K562 (cell line): Measurements from ENCODE around the gene CENPQ. TPM values are rescaled to one million over a fixed set of nuclear protein-coding genes. Genes with fewer than 3 reads are reported as not detected.
A peak's percentile ranks its signal among the peaks of the same experiment; 100 is the strongest.

ENCODE experiments used
- ARID3B ChIP-seq: fragments of 250-450 bp; sonication (Bioruptor Pico); IDR thresholded peaks from 2 replicates; pipeline ENCODE4 v1.4.0; 2020; ENCODE audit warnings: borderline replicate concordance
- ASH1L ChIP-seq: fragments of 450-650 bp; IDR thresholded peaks from 2 replicates; pipeline ENCODE4 v1.6.1; 2018; ENCODE audit warnings: borderline replicate concordance, mild to moderate bottlenecking, low read depth; ENCODE audit not compliant: partially characterized antibody
- CGGBP1 ChIP-seq: fragments of 250-450 bp; sonication (Bioruptor Pico); IDR thresholded peaks from 2 replicates; pipeline ENCODE4 v1.9.0; 2021; ENCODE audit warnings: mild to moderate bottlenecking
- CTCFL ChIP-seq: IDR thresholded peaks from 2 replicates; pipeline ENCODE4 v1.6.1; 2011; ENCODE audit warnings: borderline replicate concordance, low read depth, mild to moderate bottlenecking, moderate library complexity, low read length; ENCODE audit not compliant: insufficient read depth, poor library complexity, severe bottlenecking
- ESRRB ChIP-seq: fragments of 250-450 bp; sonication (Bioruptor Pico); IDR thresholded peaks from 2 replicates; pipeline ENCODE4 v1.5.0; 2020; ENCODE audit warnings: mild to moderate bottlenecking, moderate library complexity, borderline replicate concordance
- HSF4 ChIP-seq: fragments of 250-450 bp; sonication (Bioruptor Pico); IDR thresholded peaks from 2 replicates; pipeline ENCODE4 v2.1.2; 2022; ENCODE audit warnings: mild to moderate bottlenecking, moderate library complexity, borderline replicate concordance
- JUNB ChIP-seq: fragments of 450-650 bp; formaldehyde crosslinking; conservative IDR thresholded peaks from 2 replicates; pipeline ENCODE4 v1.4.0; 2020; ENCODE audit warnings: mild to moderate bottlenecking
- KDM4B ChIP-seq, 2 experiments: fragments of 450-650 bp in 1 of 2; sonication (generic) in 1 of 2; IDR thresholded peaks; 2 replicates each; pipeline ENCODE4 v1.6.1; 2016 to 2017; ENCODE audit warnings: borderline replicate concordance in 2 of 2, antibody characterized with exemption in 1 of 2, low read depth in 1 of 2, mild to moderate bottlenecking in 1 of 2
- MBD1 ChIP-seq: fragments of 250-450 bp; sonication (Bioruptor Pico); IDR thresholded peaks from 2 replicates; pipeline ENCODE4 v1.8.0; 2022; ENCODE audit warnings: inconsistent platforms
- NELFE ChIP-seq: IDR thresholded peaks from 2 replicates; pipeline ENCODE4 v1.6.1; 2011; ENCODE audit warnings: mild to moderate bottlenecking; ENCODE audit not compliant: insufficient read depth, insufficient read length
- NONO ChIP-seq, 2 experiments: fragments of 200-400 bp in 1 of 2; fragments of 450-650 bp in 1 of 2; formaldehyde crosslinking in 1 of 2; IDR thresholded peaks; 2 replicates each; pipeline ENCODE4 v1.6.1; 2017; ENCODE audit warnings: low read depth in 2 of 2, mild to moderate bottlenecking in 2 of 2, moderate library complexity in 2 of 2, low read length in 1 of 2
- PTBP1 ChIP-seq: fragments of 200-400 bp; formaldehyde crosslinking; IDR thresholded peaks from 2 replicates; pipeline ENCODE4 v1.6.1; 2017; ENCODE audit warnings: low read depth, low read length
- RFX7 ChIP-seq: fragments of 250-450 bp; sonication (Bioruptor Pico); IDR thresholded peaks from 2 replicates; pipeline ENCODE4 v1.5.1; 2021; ENCODE audit warnings: mild to moderate bottlenecking
- SMC3 ChIP-seq: conservative IDR thresholded peaks from 2 replicates; pipeline ENCODE4 v1.6.1; 2011; ENCODE audit warnings: low read depth, low read length, improper control_type of control experiment; ENCODE audit not compliant: insufficient read depth
- SRSF3 ChIP-seq: fragments of 200-400 bp; formaldehyde crosslinking; IDR thresholded peaks from 2 replicates; pipeline ENCODE4 v1.6.1; 2016; ENCODE audit warnings: mild to moderate bottlenecking, low read length, moderate library complexity; ENCODE audit not compliant: insufficient read depth
- TRIM28 ChIP-seq: fragments of 450-650 bp; IDR thresholded peaks from 2 replicates; pipeline ENCODE4 v1.6.1; 2017
- XRCC5 ChIP-seq: fragments of 200-400 bp; formaldehyde crosslinking; IDR thresholded peaks from 2 replicates; pipeline ENCODE4 v1.6.1; 2017; ENCODE audit warnings: low read depth, mild to moderate bottlenecking, low read length
- YBX1 ChIP-seq: fragments of 450-650 bp; IDR thresholded peaks from 2 replicates; pipeline ENCODE4 v1.7.1; 2016; ENCODE audit warnings: mild to moderate bottlenecking
- ZBTB17 ChIP-seq: fragments of 450-650 bp; formaldehyde crosslinking; IDR thresholded peaks from 2 replicates; pipeline ENCODE4 v1.4.0; 2020; ENCODE audit warnings: mild to moderate bottlenecking
- ZKSCAN3 ChIP-seq: fragments of 250-450 bp; sonication (Bioruptor Pico); IDR thresholded peaks from 2 replicates; pipeline ENCODE4 v1.4.0; 2020
- ZNF253 ChIP-seq: fragments of 250-450 bp; sonication (Bioruptor Pico); conservative IDR thresholded peaks from 2 replicates; pipeline ENCODE4 v1.6.1; 2021; ENCODE audit warnings: mild to moderate bottlenecking
- ZNF695 ChIP-seq: fragments of 450-650 bp; formaldehyde crosslinking; IDR thresholded peaks from 2 replicates; pipeline ENCODE4 v1.4.0; 2020; ENCODE audit warnings: mild to moderate bottlenecking, moderate library complexity
- polyA plus RNA-seq, 8 experiments: library from polyadenylated mRNA; depleted of rRNA in 4 of 8; stranded (reverse) in 5 of 8; unstranded in 3 of 8; fragments of >200 nt; fragmentation: Nextera tagmentation in 2 of 8; fragmentation: Illumina TruSeq in 1 of 8; extraction: Ambion mirVana in 2 of 8; extraction: Trizol in 1 of 8; gene quantifications; 2 replicates each; pipeline versions ENCODE4 v1.2.1 to v1.2.3, GENCODE V29; 2011 to 2014; ENCODE audit warnings: inconsistent platforms in 1 of 8, missing spikeins in 1 of 8
- total RNA-seq, 7 experiments: library from RNA; depleted of rRNA in 6 of 7; stranded (reverse); fragments of >200 nt in 6 of 7; fragmentation: Illumina TruSeq in 2 of 7; extraction: Trizol in 2 of 7; gene quantifications; 2 replicates each; pipeline versions ENCODE4 v1.2.1 to v1.2.3, GENCODE V29; 2011 to 2021; ENCODE audit warnings: low replicate concordance in 1 of 7

Gene CENPQ
- total and polyA plus RNA-seq, 9 of the 15 experiments (the other 6 are each of a cell fraction or from before 2014, with no cell fraction given) = 12.7 to 48.3 (median 26.4) TPM

GRCh38 chr6:49462927-49463611 is at the start of gene CENPQ, which contains the start of gene MMUT (continued):
- TF ChIP-seq YBX1 (no peak), TRIM28 (peak; percentile 28; the same call in 1 of the 2 replicates), KDM4B (IDR thresholded peaks at IDR 0.05; ENCODE audit: borderline replicate concordance in 2 of 2, low read depth in 1 of 2) (no peak; a peak in 1 of 4 replicates), CTCFL (no peak), ESRRB (CRISPR knock-in tag) (no peak), SRSF3 (no peak), ASH1L (peak; percentile 81), CGGBP1 (CRISPR knock-in tag) (no peak), ZBTB17 (no peak), NONO (IDR thresholded peaks at IDR 0.05; ENCODE audit: low read depth in 2 of 2, low read length in 1 of 2) (no peak), ZKSCAN3 (no peak), ZNF253 (CRISPR knock-in tag) (no peak), MBD1 (no peak), HSF4 (CRISPR knock-in tag) (no peak), SMC3 (no peak), XRCC5 (no peak), JUNB (CRISPR knock-in tag) (no peak), PTBP1 (no peak), NELFE (no peak), ARID3B (CRISPR knock-in tag) (no peak), ZNF695 (CRISPR knock-in tag) (no peak), RFX7 (CRISPR knock-in tag) (no peak)
